ENCODE measurements around the gene SLC13A3.

SLC13A3 gene

DNA sequence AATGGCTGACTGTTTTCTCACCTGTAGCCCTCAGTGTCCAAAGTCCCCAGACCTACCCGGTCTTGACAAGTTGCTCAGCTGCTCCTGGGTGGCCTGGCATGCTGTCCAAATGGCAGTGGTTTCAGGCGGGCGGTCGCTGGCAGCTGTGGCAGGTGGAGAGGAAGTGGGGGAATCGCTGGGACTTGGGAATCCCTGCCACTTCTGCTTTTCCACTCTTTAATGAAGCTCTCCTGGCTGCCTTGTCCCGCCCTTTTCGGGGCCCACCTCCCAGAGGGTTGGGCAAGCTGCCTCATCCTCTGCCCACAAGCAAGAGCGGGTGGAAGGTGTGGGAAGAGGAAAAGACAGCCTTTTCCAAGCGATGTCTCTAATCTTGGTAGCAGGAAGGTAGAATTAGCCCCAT lies 100.8 kb downstream of the SLC13A3 start, which contains the start of gene OCSTAMP:
Gene OCSTAMP (minus strand): TSS at position 194 of the 400 bp plus-strand sequence. CDS start 94 bp downstream, at position 100.
- H3K36me3 ChIP-seq (ENCODE audit: control insufficient read depth, low read length): no peaks in the 10 kb centered on the region
- no peaks in the 10 kb centered on the region for H3F3A ChIP-seq (ENCODE audit: control insufficient read depth, insufficient read depth)
- H3K79me2 ChIP-seq (ENCODE audit: control insufficient read depth, low read length): no peaks in the 10 kb centered on the region
- H4K20me1 ChIP-seq (ENCODE audit: control insufficient read depth, insufficient read depth, low read depth, low read length): no peaks in the 10 kb centered on the region
- no peak within 1 kb of the TSS for H3K4me2 ChIP-seq (ENCODE audit: low read length)
- no peaks in the 10 kb centered on the region for H3K9me3 ChIP-seq (ENCODE audit: control insufficient read depth, insufficient read depth, low read length)
- H3K27ac ChIP-seq (ENCODE audit: low read depth, low read length): no peak within 1 kb of the TSS
- no peak within 1 kb of the TSS for H3K4me3 ChIP-seq (ENCODE audit: low read length)
- TF ChIP-seq, protein P1, sequence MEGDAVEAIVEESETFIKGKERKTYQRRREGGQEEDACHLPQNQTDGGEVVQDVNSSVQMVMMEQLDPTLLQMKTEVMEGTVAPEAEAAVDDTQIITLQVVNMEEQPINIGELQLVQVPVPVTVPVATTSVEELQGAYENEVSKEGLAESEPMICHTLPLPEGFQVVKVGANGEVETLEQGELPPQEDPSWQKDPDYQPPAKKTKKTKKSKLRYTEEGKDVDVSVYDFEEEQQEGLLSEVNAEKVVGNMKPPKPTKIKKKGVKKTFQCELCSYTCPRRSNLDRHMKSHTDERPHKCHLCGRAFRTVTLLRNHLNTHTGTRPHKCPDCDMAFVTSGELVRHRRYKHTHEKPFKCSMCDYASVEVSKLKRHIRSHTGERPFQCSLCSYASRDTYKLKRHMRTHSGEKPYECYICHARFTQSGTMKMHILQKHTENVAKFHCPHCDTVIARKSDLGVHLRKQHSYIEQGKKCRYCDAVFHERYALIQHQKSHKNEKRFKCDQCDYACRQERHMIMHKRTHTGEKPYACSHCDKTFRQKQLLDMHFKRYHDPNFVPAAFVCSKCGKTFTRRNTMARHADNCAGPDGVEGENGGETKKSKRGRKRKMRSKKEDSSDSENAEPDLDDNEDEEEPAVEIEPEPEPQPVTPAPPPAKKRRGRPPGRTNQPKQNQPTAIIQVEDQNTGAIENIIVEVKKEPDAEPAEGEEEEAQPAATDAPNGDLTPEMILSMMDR (IDR thresholded peaks at IDR 0.05; ENCODE audit: low read depth, low read length, poor library complexity, severe bottlenecking): no peak
- TF ChIP-seq EZH2phosphoT487 (IDR thresholded peaks at IDR 0.05; ENCODE audit: borderline replicate concordance, low read length): no peak
- peaks cover 3% of the 10 kb centered on the region; the same call in 1 of the 2 replicates for H3K27me3 ChIP-seq (ENCODE audit: control insufficient read depth, low read length)
- H3K4me1 ChIP-seq (ENCODE audit: control insufficient read depth, low read length): peaks cover 8% of the 10 kb centered on the region
- no peaks in the 10 kb centered on the region for H3K9me2 ChIP-seq (replicated peaks; ENCODE audit: control insufficient read depth, low read length)

DNA sequence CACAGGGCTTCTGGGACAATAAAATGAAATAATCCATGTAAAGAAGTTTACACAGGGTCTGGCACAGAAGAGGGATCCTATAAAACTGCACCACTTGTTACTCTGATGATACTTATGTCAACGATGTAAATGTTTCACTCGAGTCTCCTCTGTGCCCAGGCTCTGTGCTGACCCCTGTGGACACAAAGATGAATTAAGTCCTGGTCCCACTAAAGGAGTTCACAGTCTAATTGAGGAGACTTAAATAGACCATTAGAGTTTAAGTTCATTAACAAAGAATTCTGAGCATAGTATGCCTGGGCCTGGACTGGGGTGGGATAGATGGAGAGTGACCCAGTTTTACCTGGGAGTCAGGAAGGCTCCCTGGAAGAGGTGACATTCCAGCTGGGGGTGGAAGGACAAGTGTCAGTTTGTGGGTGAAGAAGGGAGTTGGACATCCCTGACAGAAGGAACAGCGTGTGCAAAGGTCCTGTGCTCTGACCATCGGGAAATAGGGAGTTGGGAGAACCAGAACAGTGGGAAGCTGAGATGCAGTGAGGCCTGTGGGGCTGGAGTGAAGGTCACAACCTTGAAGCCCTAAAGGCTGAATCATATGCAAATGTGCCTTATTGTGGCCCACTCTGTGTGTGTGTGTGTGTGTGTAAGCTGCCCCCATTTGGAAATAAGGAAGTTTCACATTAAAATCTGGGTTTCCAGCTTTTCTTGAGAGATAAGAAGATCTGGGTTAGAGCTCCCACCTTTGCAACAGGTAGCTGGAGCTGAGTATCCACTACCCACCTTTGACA lies 101.9 kb downstream of the SLC13A3 start:
- no peaks in the 10 kb centered on the region for H4K20me1 ChIP-seq (ENCODE audit: control insufficient read depth, insufficient read depth, low read depth, low read length)
- no peaks in the 10 kb centered on the region for H3K9me2 ChIP-seq (replicated peaks; ENCODE audit: control insufficient read depth, low read length)
- H3K27me3 ChIP-seq (ENCODE audit: control insufficient read depth, low read length): peaks cover 3% of the 10 kb centered on the region; the same call in 1 of the 2 replicates
- no peaks in the 10 kb centered on the region for H3K79me2 ChIP-seq (ENCODE audit: control insufficient read depth, low read length)
- no peaks in the 10 kb centered on the region for H3K9me3 ChIP-seq (ENCODE audit: control insufficient read depth, insufficient read depth, low read length)
- H3K27ac ChIP-seq (ENCODE audit: low read depth, low read length): no peak overlapping the region
- H3K4me1 ChIP-seq (ENCODE audit: control insufficient read depth, low read length): peaks cover 8% of the 10 kb centered on the region
- no peak overlapping the region for H3K4me3 ChIP-seq (ENCODE audit: low read length)
- TF ChIP-seq EZH2phosphoT487 (IDR thresholded peaks at IDR 0.05; ENCODE audit: borderline replicate concordance, low read length): no peak
- TF ChIP-seq, protein P1 (IDR thresholded peaks at IDR 0.05; ENCODE audit: low read depth, low read length, poor library complexity, severe bottlenecking): no peak
- H3K36me3 ChIP-seq (ENCODE audit: control insufficient read depth, low read length): no peaks in the 10 kb centered on the region
- no peak overlapping the region for H3K4me2 ChIP-seq (ENCODE audit: low read length)
- H3F3A ChIP-seq (ENCODE audit: control insufficient read depth, insufficient read depth): no peaks in the 10 kb centered on the region

GRCh38 chr20:46548688-46549087 lies 102.6 kb downstream of the SLC13A3 start:
- H3K4me3 ChIP-seq (ENCODE audit: low read length): no peak overlapping the region
- H3K9me3 ChIP-seq (ENCODE audit: control insufficient read depth, insufficient read depth, low read length): no peaks in the 10 kb centered on the region
- no peaks in the 10 kb centered on the region for H4K20me1 ChIP-seq (ENCODE audit: control insufficient read depth, insufficient read depth, low read depth, low read length)
- H3K79me2 ChIP-seq (ENCODE audit: control insufficient read depth, low read length): no peaks in the 10 kb centered on the region
- peaks cover 8% of the 10 kb centered on the region for H3K4me1 ChIP-seq (ENCODE audit: control insufficient read depth, low read length)
- no peaks in the 10 kb centered on the region for H3K27me3 ChIP-seq (ENCODE audit: control insufficient read depth, low read length)
- no peaks in the 10 kb centered on the region for H3F3A ChIP-seq (ENCODE audit: control insufficient read depth, insufficient read depth)
- no peak for TF ChIP-seq EZH2phosphoT487 (IDR thresholded peaks at IDR 0.05; ENCODE audit: borderline replicate concordance, low read length)
- TF ChIP-seq, protein P1 (IDR thresholded peaks at IDR 0.05; ENCODE audit: low read depth, low read length, poor library complexity, severe bottlenecking): no peak
- no peak overlapping the region for H3K4me2 ChIP-seq (ENCODE audit: low read length)
- H3K36me3 ChIP-seq (ENCODE audit: control insufficient read depth, low read length): no peaks in the 10 kb centered on the region
- no peak overlapping the region for H3K27ac ChIP-seq (ENCODE audit: low read depth, low read length)
- H3K9me2 ChIP-seq (replicated peaks; ENCODE audit: control insufficient read depth, low read length): no peaks in the 10 kb centered on the region

All from DOHH2 (cell line).